Natural killer cell (primary cell): Measurements from ENCODE around the gene NF1. TPM values are rescaled to one million over a fixed set of nuclear protein-coding genes. Genes with fewer than 3 reads are reported as not detected.

ENCODE experiments used
- ATAC-seq, 3 donors: fragments of 150-1000 bp in 2 of 3; fragments of 200-7000 bp in 1 of 3; cut with Tn5 transposase; 1 replicate in 1 of 3; 2 replicates in 2 of 3; pipeline ENCODE4 v1.10.0; 2021; ENCODE audit warnings: mild to moderate bottlenecking in 2 of 3, moderate library complexity in 2 of 3
- DNase-seq, 2 donors: peaks; one replicate each; pipeline versions ENCODE4 v3.0.0 to v3.0.0-alpha.2; 2013 to 2021; ENCODE audit warnings: mixed read lengths in 1 of 2
- H3K27ac ChIP-seq: one replicate; pipeline ENCODE4 v1.5.1; 2013; ENCODE audit warnings: mild to moderate bottlenecking, low read length
- H3K27me3 ChIP-seq: one replicate; pipeline ENCODE4 v1.6.1; 2013; ENCODE audit warnings: low read length; ENCODE audit not compliant: control insufficient read depth, insufficient read depth
- H3K36me3 ChIP-seq: one replicate; pipeline ENCODE4 v1.6.1; 2013; ENCODE audit warnings: low read length; ENCODE audit not compliant: control insufficient read depth, insufficient read depth
- H3K4me1 ChIP-seq: one replicate; pipeline ENCODE4 v1.6.1; 2013; ENCODE audit warnings: low read length; ENCODE audit not compliant: control insufficient read depth, insufficient read depth
- H3K4me3 ChIP-seq: one replicate; pipeline ENCODE4 v1.5.1; 2013; ENCODE audit warnings: low read length
- H3K9me3 ChIP-seq: one replicate; pipeline ENCODE4 v1.6.1; 2013; ENCODE audit warnings: low read length; ENCODE audit not compliant: control insufficient read depth, insufficient read depth
- H3K27ac Mint-ChIP-seq, 2 donors: one replicate each; pipeline ENCODE4 v1.8.0; 2022; ENCODE audit warnings: mild to moderate bottlenecking in 2 of 2, mixed read lengths in 2 of 2, moderate library complexity in 1 of 2
- H3K27me3 Mint-ChIP-seq, 2 donors: one replicate each; pipeline ENCODE4 v1.8.0; 2022; ENCODE audit warnings: low read depth in 2 of 2, mixed read lengths in 2 of 2
- H3K36me3 Mint-ChIP-seq: one replicate; pipeline ENCODE4 v1.8.0; 2022; ENCODE audit warnings: mixed read lengths
- H3K4me1 Mint-ChIP-seq, 2 donors: one replicate each; pipeline ENCODE4 v1.8.0; 2022; ENCODE audit warnings: mixed read lengths in 2 of 2
- H3K4me3 Mint-ChIP-seq: one replicate; pipeline ENCODE4 v1.8.0; 2022; ENCODE audit warnings: mild to moderate bottlenecking, moderate library complexity, mixed read lengths
- H3K9me3 Mint-ChIP-seq, 2 donors: one replicate each; pipeline ENCODE4 v1.8.0; 2022; ENCODE audit warnings: mixed read lengths in 2 of 2
- WGBS: methylation state at CpG from one replicate; pipeline ENCODE4 v1.1.7; 2013; ENCODE audit warnings: missing lambda C conversion rate; ENCODE audit not compliant: insufficient coverage; 5-methylcytosine and 5-hydroxymethylcytosine counted together
- intact Hi-C: fragments of 100-400 bp; cut with micrococcal nuclease; formaldehyde crosslinking; loops from one replicate; pipeline ENCODE4 v1.14.2; 2022
- total RNA-seq, 4 donors: library from RNA; stranded (reverse); fragments of 120-200 nt in 1 of 4; gene quantifications; one replicate each; pipeline versions ENCODE4 v1.2.3 to v1.2.4, GENCODE V29; 2013 to 2022
- TF ChIP-seq, protein P1 (sequence below): fragments of 200-600 bp; IDR thresholded peaks from one replicate; pipeline ENCODE4 v1.8.0; 2022; ENCODE audit warnings: antibody characterized with exemption

The NF1 gene
- total RNA-seq, 3 donors from 2014 or later (not counting 1 experiment from before 2014, with no cell fraction given), result 30.3 to 40.7 (median 38.8) TPM

DNA sequence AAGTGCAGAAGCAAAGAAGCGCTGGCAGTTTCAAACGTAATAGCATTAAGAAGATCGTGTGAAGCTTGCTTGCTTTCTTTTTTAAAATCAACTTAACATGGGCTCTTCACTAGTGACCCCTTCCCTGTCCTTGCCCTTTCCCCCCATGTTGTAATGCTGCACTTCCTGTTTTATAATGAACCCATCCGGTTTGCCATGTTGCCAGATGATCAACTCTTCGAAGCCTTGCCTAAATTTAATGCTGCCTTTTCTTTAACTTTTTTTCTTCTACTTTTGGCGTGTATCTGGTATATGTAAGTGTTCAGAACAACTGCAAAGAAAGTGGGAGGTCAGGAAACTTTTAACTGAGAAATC lies 279.3 kb downstream of the NF1 start:
- TF ChIP-seq, protein P1, sequence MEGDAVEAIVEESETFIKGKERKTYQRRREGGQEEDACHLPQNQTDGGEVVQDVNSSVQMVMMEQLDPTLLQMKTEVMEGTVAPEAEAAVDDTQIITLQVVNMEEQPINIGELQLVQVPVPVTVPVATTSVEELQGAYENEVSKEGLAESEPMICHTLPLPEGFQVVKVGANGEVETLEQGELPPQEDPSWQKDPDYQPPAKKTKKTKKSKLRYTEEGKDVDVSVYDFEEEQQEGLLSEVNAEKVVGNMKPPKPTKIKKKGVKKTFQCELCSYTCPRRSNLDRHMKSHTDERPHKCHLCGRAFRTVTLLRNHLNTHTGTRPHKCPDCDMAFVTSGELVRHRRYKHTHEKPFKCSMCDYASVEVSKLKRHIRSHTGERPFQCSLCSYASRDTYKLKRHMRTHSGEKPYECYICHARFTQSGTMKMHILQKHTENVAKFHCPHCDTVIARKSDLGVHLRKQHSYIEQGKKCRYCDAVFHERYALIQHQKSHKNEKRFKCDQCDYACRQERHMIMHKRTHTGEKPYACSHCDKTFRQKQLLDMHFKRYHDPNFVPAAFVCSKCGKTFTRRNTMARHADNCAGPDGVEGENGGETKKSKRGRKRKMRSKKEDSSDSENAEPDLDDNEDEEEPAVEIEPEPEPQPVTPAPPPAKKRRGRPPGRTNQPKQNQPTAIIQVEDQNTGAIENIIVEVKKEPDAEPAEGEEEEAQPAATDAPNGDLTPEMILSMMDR, result no peak
- H3K27ac Mint-ChIP-seq, result no peak overlapping the region
- H3K36me3 Mint-ChIP-seq, result no peaks in the 10 kb centered on the region
- no peaks in the 10 kb centered on the region for H3K9me3 Mint-ChIP-seq
- WGBS, result 94% methylated on average over 6 of the region's 6 CpGs
- DNase-seq (no peak), ATAC-seq (no peak)
- intact Hi-C loops, result no loop called here
- no peak overlapping the region for H3K4me3 ChIP-seq
- no peaks in the 10 kb centered on the region for H3K9me3 ChIP-seq
- no peaks in the 10 kb centered on the region for H3K27me3 ChIP-seq
- H3K27me3 Mint-ChIP-seq, result no peaks in the 10 kb centered on the region
- no peak overlapping the region for H3K4me3 Mint-ChIP-seq
- peaks cover 8% of the 10 kb centered on the region for H3K36me3 ChIP-seq
- no peaks in the 10 kb centered on the region for H3K4me1 Mint-ChIP-seq
- peaks cover 4% of the 10 kb centered on the region for H3K4me1 ChIP-seq
- no peak overlapping the region for H3K27ac ChIP-seq

DNA sequence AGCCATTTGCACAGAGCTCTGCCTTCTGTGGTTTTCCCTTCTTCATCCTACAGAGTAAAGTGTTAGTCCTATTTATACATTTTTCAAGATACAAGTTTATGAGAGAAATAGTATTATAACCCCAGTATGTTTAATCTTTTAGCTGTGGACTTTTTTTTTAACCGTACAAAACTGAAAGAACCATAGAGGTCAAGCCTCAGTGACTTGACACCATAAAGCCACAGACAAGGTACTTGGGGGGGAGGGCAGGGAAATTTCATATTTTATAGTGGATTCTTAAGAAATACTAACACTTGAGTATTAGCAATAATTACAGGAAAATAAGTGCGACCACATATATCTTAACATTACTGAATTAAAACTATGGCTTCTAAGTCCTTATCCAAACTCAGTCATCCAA lies 279.7 kb downstream of the NF1 start:
- ATAC-seq (no peak), DNase-seq (no peak)
- H3K27me3 Mint-ChIP-seq, result no peaks in the 10 kb centered on the region
- H3K4me1 ChIP-seq, result peaks cover 4% of the 10 kb centered on the region
- no peak overlapping the region for H3K4me3 Mint-ChIP-seq
- TF ChIP-seq, protein P1, result no peak
- no peaks in the 10 kb centered on the region for H3K9me3 Mint-ChIP-seq
- 60% methylated on average over 1 of the region's 2 CpGs for WGBS
- intact Hi-C loops, result no loop called here
- H3K27ac Mint-ChIP-seq, result no peak overlapping the region
- H3K36me3 Mint-ChIP-seq, result no peaks in the 10 kb centered on the region
- H3K27ac ChIP-seq, result no peak overlapping the region
- no peaks in the 10 kb centered on the region for H3K9me3 ChIP-seq
- H3K36me3 ChIP-seq, result peaks cover 8% of the 10 kb centered on the region
- H3K4me1 Mint-ChIP-seq, result no peaks in the 10 kb centered on the region
- H3K4me3 ChIP-seq, result no peak overlapping the region
- no peaks in the 10 kb centered on the region for H3K27me3 ChIP-seq

DNA sequence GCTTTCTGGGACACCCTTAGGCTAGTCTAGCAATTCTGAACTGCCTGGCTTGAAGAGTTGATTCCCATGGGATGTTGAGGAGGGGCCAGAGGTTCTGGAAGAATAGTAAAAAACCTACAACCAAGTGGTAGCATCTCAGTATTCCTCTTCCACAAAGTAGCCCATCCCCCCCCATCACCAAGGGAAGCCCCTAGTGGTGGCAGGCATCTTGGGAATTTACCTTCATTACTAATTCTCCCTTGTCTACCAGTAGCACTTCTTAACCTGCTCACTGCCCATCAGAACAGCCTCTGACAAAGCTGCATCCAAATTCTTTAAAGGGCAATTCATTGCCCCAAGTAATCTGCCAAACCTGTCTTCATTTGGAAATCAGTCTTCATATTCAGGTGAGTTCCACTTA lies 283.9 kb downstream of the NF1 start:
- ATAC-seq, result no peak
- no peaks in the 10 kb centered on the region for H3K4me1 Mint-ChIP-seq
- intact Hi-C loops, result no loop called here

More for the DNA sequence above, 283.9 kb downstream of the NF1 start:
- Histone ChIP-seq H3K4me3 (no peak overlapping the region), H3K9me3 (no peaks in the 10 kb centered on the region), H3K36me3 (peaks cover 7% of the 10 kb centered on the region), H3K4me1 (no peaks in the 10 kb centered on the region), H3K27me3 (no peaks in the 10 kb centered on the region), H3K27ac (no peak overlapping the region)
- Mint-ChIP-seq H3K27ac (no peak overlapping the region), H3K4me3 (no peak overlapping the region), H3K27me3 (no peaks in the 10 kb centered on the region), H3K36me3 (no peaks in the 10 kb centered on the region), H3K9me3 (no peaks in the 10 kb centered on the region)
- DNase-seq, result no peak
- TF ChIP-seq, protein P1, result no peak
